HL-60 (cell line): Measurements from ENCODE around the gene NDUFA5.

ENCODE experiments used
- CTCF ChIP-seq: IDR thresholded peaks from one replicate; pipeline ENCODE4 v1.5.1; 2011; ENCODE audit warnings: low read length, control low read depth, inconsistent platforms; ENCODE audit not compliant: insufficient read depth
- GABPA ChIP-seq: IDR thresholded peaks from 2 replicates; pipeline ENCODE4 v1.6.1; 2012; ENCODE audit warnings: low read depth
- POLR2AphosphoS5 ChIP-seq: IDR thresholded peaks from 2 replicates; pipeline ENCODE4 v1.6.1; 2012; ENCODE audit warnings: low read depth
- SPI1 ChIP-seq: IDR thresholded peaks from 2 replicates; pipeline ENCODE4 v1.6.1; 2012; ENCODE audit warnings: low read depth, mild to moderate bottlenecking, borderline replicate concordance
- TF ChIP-seq, protein P1 (sequence below): IDR thresholded peaks from 2 replicates; pipeline ENCODE4 v1.6.1; 2012; ENCODE audit warnings: low read depth; ENCODE audit not compliant: insufficient replicate concordance

- TF ChIP-seq CTCF (no peak), POLR2AphosphoS5 (no peak), GABPA (no peak), SPI1 (no peak)
- TF ChIP-seq, protein P1, sequence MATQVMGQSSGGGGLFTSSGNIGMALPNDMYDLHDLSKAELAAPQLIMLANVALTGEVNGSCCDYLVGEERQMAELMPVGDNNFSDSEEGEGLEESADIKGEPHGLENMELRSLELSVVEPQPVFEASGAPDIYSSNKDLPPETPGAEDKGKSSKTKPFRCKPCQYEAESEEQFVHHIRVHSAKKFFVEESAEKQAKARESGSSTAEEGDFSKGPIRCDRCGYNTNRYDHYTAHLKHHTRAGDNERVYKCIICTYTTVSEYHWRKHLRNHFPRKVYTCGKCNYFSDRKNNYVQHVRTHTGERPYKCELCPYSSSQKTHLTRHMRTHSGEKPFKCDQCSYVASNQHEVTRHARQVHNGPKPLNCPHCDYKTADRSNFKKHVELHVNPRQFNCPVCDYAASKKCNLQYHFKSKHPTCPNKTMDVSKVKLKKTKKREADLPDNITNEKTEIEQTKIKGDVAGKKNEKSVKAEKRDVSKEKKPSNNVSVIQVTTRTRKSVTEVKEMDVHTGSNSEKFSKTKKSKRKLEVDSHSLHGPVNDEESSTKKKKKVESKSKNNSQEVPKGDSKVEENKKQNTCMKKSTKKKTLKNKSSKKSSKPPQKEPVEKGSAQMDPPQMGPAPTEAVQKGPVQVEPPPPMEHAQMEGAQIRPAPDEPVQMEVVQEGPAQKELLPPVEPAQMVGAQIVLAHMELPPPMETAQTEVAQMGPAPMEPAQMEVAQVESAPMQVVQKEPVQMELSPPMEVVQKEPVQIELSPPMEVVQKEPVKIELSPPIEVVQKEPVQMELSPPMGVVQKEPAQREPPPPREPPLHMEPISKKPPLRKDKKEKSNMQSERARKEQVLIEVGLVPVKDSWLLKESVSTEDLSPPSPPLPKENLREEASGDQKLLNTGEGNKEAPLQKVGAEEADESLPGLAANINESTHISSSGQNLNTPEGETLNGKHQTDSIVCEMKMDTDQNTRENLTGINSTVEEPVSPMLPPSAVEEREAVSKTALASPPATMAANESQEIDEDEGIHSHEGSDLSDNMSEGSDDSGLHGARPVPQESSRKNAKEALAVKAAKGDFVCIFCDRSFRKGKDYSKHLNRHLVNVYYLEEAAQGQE, result no peak
Observed at GRCh38 chr7:123500878-123501489, 56.6 kb downstream of the NDUFA5 start.
